Liver (tissue), 9 donors: ENCODE results near the gene NXPE2. TPM values are rescaled to one million over a fixed set of nuclear protein-coding genes. Genes with fewer than 3 reads are reported as not detected.

Experiments used
- DNase-seq: peaks from one replicate; pipeline ENCODE4 v3.0.0-alpha.2; 2017; ENCODE audit warnings: low spot score
- H3K27ac ChIP-seq, 2 donors: one replicate each; pipeline ENCODE4 v1.7.0; 2013; ENCODE audit warnings: inconsistent platforms in 2 of 2, low read length in 2 of 2, control low read depth in 1 of 2, low read depth in 1 of 2, mild to moderate bottlenecking in 1 of 2
- H3K27me3 ChIP-seq, 4 donors: one replicate each; pipeline versions ENCODE4 v1.6.1 to v1.7.0; 2013; ENCODE audit warnings: low read length in 3 of 4, inconsistent platforms in 1 of 4, mild to moderate bottlenecking in 1 of 4, moderate library complexity in 1 of 4; ENCODE audit not compliant: control insufficient read depth in 4 of 4, insufficient read depth in 4 of 4
- H3K36me3 ChIP-seq, 4 donors: one replicate each; pipeline versions ENCODE4 v1.6.1 to v1.7.0; 2013; ENCODE audit warnings: low read length in 3 of 4, mild to moderate bottlenecking in 3 of 4, low read depth in 1 of 4, moderate library complexity in 1 of 4; ENCODE audit not compliant: control insufficient read depth in 4 of 4, insufficient read depth in 3 of 4
- H3K4me1 ChIP-seq, 4 donors: one replicate each; pipeline versions ENCODE4 v1.6.1 to v1.7.0; 2013; ENCODE audit warnings: low read length in 3 of 4, mild to moderate bottlenecking in 3 of 4, moderate library complexity in 1 of 4; ENCODE audit not compliant: control insufficient read depth in 4 of 4, insufficient read depth in 4 of 4
- H3K4me3 ChIP-seq, 3 donors: one replicate each; pipeline versions ENCODE4 v1.6.1 to v1.7.0; 2013; ENCODE audit warnings: low read length in 3 of 3, control low read depth in 1 of 3, low read depth in 1 of 3, mild to moderate bottlenecking in 1 of 3
- H3K9ac ChIP-seq, 2 donors: one replicate each; pipeline ENCODE4 v1.7.0; 2013; ENCODE audit warnings: low read length in 2 of 2, mild to moderate bottlenecking in 2 of 2, moderate library complexity in 2 of 2, control low read depth in 1 of 2, low read depth in 1 of 2
- H3K9me3 ChIP-seq, 4 donors: one replicate each; pipeline versions ENCODE4 v1.6.1 to v1.7.0; 2013; ENCODE audit warnings: low read length in 3 of 4; ENCODE audit not compliant: control insufficient read depth in 4 of 4
- CTCF ChIP-seq: fragments of 150-350 bp; IDR thresholded peaks from 2 replicates; pipeline ENCODE4 v1.5.1; 2017; ENCODE audit warnings: improper control_type of control experiment, low read depth, low read length; ENCODE audit not compliant: missing input control
- FOXA1 ChIP-seq: IDR thresholded peaks from 2 replicates; pipeline ENCODE4 v1.6.1; 2016; ENCODE audit warnings: antibody characterized with exemption
- FOXA2 ChIP-seq: IDR thresholded peaks from 2 replicates; pipeline ENCODE4 v1.6.1; 2016; ENCODE audit warnings: antibody characterized with exemption
- GABPA ChIP-seq, 2 donors: IDR thresholded peaks in 1 of 2; conservative IDR thresholded peaks in 1 of 2; 2 replicates each; pipeline ENCODE4 v1.6.1; 2016; ENCODE audit warnings: antibody characterized with exemption in 2 of 2, mild to moderate bottlenecking in 1 of 2, moderate library complexity in 1 of 2
- HNF4A ChIP-seq, 2 donors: conservative IDR thresholded peaks; 2 replicates each; pipeline ENCODE4 v1.6.1; 2016; ENCODE audit warnings: antibody characterized with exemption in 2 of 2, mild to moderate bottlenecking in 2 of 2
- HNF4G ChIP-seq: IDR thresholded peaks from 2 replicates; pipeline ENCODE4 v1.6.1; 2016; ENCODE audit warnings: antibody characterized with exemption
- JUND ChIP-seq, 2 donors: IDR thresholded peaks; 2 replicates each; pipeline ENCODE4 v1.6.1; 2016; ENCODE audit warnings: antibody characterized with exemption in 2 of 2
- RAD21 ChIP-seq, 2 donors: IDR thresholded peaks; 2 replicates each; pipeline ENCODE4 v1.6.1; 2016; ENCODE audit warnings: antibody characterized with exemption in 2 of 2, mild to moderate bottlenecking in 2 of 2
- RXRA ChIP-seq, 2 donors: IDR thresholded peaks; 2 replicates each; pipeline ENCODE4 v1.6.1; 2017 to 2018; ENCODE audit warnings: antibody characterized with exemption in 2 of 2, mild to moderate bottlenecking in 1 of 2
- SP1 ChIP-seq: IDR thresholded peaks from 2 replicates; pipeline ENCODE4 v1.6.1; 2018; ENCODE audit warnings: antibody characterized with exemption, mild to moderate bottlenecking
- TAF1 ChIP-seq: conservative IDR thresholded peaks from 2 replicates; pipeline ENCODE4 v1.6.1; 2016; ENCODE audit warnings: antibody characterized with exemption, mild to moderate bottlenecking
- ZBTB33 ChIP-seq: IDR thresholded peaks from 2 replicates; pipeline ENCODE4 v1.6.1; 2016; ENCODE audit warnings: antibody characterized with exemption
- WGBS: extraction: QIAGEN DNeasy Blood & Tissue Kit; methylation state at CpG from one replicate; pipeline ENCODE4 v1.1.7; 2013; 5-methylcytosine and 5-hydroxymethylcytosine counted together
- polyA plus RNA-seq, 2 donors: library from polyadenylated mRNA; stranded (reverse) in 1 of 2; unstranded in 1 of 2; fragments of 200-250 nt in 1 of 2; fragments of >200 nt in 1 of 2; fragmentation: Nextera tagmentation in 1 of 2; extraction: Ambion mirVana in 1 of 2; gene quantifications; one replicate each; pipeline versions ENCODE4 v1.2.1 to v1.2.3, GENCODE V29; 2013 to 2015
- total RNA-seq, 2 donors: library from RNA; depleted of rRNA; stranded (reverse); fragments of >200 nt; gene quantifications; one replicate each; pipeline ENCODE4 v1.2.3, GENCODE V29; 2014
- donor health status: healthy.
- donor health status: healthy.
- donor health status: healthy.
- donor health status: healthy.
- donor health status: healthy.

NXPE2 gene
- total and polyA plus RNA-seq, 4 donors = 0.05 TPM; not detected in 3

GRCh38 chr11:114666760-114667159 lies 11.6 kb upstream of the NXPE2 start:
- no peak overlapping the region for H3K9ac ChIP-seq
- H3K9me3 ChIP-seq = peaks cover 0 to 6% (median 3%) of the 10 kb centered on the region in 4 donors
- no peaks in the 10 kb centered on the region for H3K36me3 ChIP-seq
- H3K4me3 ChIP-seq = no peak overlapping the region
- peaks cover 0 to under 1% (median 0%) of the 10 kb centered on the region in 4 donors for H3K27me3 ChIP-seq
- H3K4me1 ChIP-seq = no peaks in the 10 kb centered on the region
- TF ChIP-seq FOXA1 = no peak
- no peak for TF ChIP-seq RAD21 (IDR thresholded peaks at IDR 0.05)
- whole genome bisulfite sequencing = 51% methylated on average over 2 of the region's 2 CpGs
- H3K27ac ChIP-seq = no peak overlapping the region
- no peak for DNase-seq

GRCh38 chr11:114668109-114668508 lies 10.2 kb upstream of the NXPE2 start:
- Histone ChIP-seq H3K9ac (no peak overlapping the region), H3K27ac (no peak overlapping the region), H3K4me3 (no peak overlapping the region), H3K9me3 (peaks cover 0 to 3% (median 2%) of the 10 kb centered on the region in 4 donors), H3K27me3 (peaks cover 0 to 6% (median 0%) of the 10 kb centered on the region in 4 donors), H3K36me3 (no peaks in the 10 kb centered on the region), H3K4me1 (no peaks in the 10 kb centered on the region)
- no peak for DNase-seq
- TF ChIP-seq FOXA1 (no peak), SP1 (no peak), JUND (IDR thresholded peaks at IDR 0.05) (no peak), RAD21 (IDR thresholded peaks at IDR 0.05) (no peak), RXRA (IDR thresholded peaks at IDR 0.05) (no peak), FOXA2 (no peak), TAF1 (no peak), HNF4G (no peak)

GRCh38 chr11:114673661-114674060 lies 4.7 kb upstream of the NXPE2 start:
- no peak for DNase-seq
- H3K9me3 ChIP-seq = peaks cover 0 to 3% (median 1%) of the 10 kb centered on the region in 4 donors
- TF ChIP-seq RAD21 (IDR thresholded peaks at IDR 0.05) = no peak
- no peak for TF ChIP-seq GABPA (IDR thresholded peaks at IDR 0.05 in 1 of 2, conservative IDR thresholded peaks at IDR 0.05 in 1 of 2)
- no peak for TF ChIP-seq CTCF
- TF ChIP-seq JUND (IDR thresholded peaks at IDR 0.05) = no peak
- no peak for TF ChIP-seq ZBTB33
- no peak for TF ChIP-seq HNF4A (conservative IDR thresholded peaks at IDR 0.05)
- peaks cover 0 to 8% (median 0%) of the 10 kb centered on the region in 4 donors for H3K27me3 ChIP-seq
- H3K36me3 ChIP-seq = no peaks in the 10 kb centered on the region
- no peak overlapping the region for H3K27ac ChIP-seq
- no peak overlapping the region for H3K9ac ChIP-seq
- no peak overlapping the region for H3K4me3 ChIP-seq
- no peaks in the 10 kb centered on the region for H3K4me1 ChIP-seq
